HK-2 (cell line): ENCODE results near the gene KCNF1.

Source experiments
- DNase-seq: peaks from one replicate; pipeline ENCODE4 v3.0.0-alpha.2; 2018; ENCODE audit not compliant: unreplicated experiment

The KCNF1 gene

DNA sequence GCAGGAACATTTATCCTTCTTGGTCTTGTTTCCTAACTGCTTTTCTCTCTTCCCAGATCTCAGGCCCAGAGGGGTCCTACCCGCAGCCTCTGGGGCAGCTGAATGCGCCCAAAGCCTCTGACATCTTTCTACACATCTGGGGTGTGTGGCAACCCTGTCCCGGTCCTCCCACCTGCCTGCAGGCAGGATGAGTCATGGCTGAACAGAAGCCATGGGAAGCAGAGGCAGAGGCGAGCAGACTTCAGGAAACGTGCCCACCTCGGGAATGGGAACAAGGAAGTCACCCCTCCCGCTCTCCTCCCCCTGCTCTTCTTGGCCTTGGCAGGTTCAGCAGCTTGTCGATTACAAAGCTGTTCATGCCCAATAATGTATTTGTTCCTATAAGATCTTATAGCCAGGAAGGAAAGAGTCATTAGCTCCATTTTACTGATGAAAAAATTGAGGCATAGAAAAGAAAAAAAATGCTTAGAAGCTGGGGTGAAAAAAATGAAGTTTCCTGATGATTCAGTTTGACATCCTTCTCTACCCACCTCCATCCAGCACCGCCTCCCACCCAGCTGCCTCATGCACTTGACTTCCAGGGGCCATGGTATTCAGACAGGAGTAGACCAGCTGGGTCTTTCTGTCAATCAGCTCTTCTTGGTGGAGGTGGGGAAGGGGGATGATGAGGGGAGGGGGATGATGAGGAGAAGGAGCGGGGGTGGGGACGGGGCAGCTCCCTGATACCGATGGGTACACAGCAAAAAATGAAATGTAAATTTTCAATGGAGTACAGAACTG lies 10.4 kb upstream of the KCNF1 start:
- DNase-seq: no peak

DNA sequence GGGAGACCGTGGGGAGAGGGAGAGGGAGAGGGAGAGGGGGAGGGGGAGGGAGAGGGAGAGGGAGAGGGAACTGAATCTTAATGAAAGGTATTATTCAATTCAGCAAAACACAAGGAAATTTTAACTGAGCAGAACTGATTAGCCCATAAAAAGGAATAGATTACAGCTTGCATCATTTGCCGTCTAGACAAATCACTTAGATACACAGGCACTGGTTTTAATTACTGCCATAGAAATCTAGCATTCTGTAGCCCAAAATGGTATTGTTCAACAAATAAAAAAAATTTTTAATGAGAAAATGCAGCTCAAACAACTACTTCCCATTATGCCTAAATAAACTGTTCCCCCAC lies 7.9 kb upstream of the KCNF1 start:
- no peak for DNase-seq

DNA sequence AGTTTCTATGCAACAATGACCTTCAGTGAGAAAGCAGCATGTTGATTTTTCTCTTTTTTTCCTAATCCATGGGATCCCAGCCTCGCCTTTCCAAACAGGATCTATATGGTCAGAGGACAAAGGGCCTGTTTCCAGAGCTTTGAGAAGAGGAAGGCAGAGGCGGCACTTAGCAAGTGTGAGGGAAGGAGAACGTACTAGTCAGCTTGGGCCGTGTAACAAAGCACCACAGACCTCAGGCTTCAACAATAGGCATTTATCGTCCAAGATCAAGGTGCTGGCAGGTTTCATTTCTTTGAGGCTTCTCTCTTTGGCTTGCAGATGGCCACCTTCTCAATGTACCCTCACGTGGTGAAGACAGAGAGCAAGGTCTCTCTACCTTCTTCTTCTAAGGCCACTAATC lies 7.3 kb upstream of the KCNF1 start:
- no peak for DNase-seq

- no peak for DNase-seq
These were observed 6.5 kb upstream of the KCNF1 start for GRCh38 chr2:10905006-10905861.

DNA sequence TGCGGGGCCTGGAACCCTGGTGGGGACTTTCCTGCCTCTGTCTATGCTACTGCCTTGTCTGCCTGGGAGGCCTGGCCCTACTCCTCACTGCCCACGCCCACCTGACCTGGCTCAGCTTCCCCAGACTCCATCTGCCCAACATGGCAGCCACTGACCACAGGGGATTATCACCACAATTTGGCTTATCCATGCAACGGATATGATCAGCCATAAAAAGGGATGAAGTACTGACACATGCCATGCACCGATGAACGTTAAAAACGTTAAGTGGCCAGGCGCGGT lies 5.9 kb upstream of the KCNF1 start:
- no peak for DNase-seq

GRCh38 chr2:10906926-10907625 lies 4.7 kb upstream of the KCNF1 start:
- DNase-seq: no peak

DNA sequence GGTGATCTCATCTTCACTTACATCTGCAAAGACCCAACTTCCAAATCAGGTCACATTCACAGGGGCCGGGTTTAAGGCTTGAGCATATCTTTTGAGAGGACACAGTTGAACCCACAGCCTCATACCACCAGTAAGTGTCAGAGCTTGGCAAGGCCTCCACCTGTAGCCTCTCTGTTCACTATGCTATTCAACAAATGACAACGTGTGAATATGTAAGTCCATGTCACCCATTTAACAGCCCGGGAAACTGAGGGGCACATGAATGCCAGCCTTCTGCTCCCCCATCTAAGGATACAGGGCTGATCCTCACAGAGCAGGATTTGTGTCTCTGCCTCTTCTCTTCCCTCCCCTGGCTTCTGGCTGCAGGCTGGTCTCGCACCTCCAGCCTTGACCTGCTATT lies 3.5 kb upstream of the KCNF1 start:
- no peak for DNase-seq

DNA sequence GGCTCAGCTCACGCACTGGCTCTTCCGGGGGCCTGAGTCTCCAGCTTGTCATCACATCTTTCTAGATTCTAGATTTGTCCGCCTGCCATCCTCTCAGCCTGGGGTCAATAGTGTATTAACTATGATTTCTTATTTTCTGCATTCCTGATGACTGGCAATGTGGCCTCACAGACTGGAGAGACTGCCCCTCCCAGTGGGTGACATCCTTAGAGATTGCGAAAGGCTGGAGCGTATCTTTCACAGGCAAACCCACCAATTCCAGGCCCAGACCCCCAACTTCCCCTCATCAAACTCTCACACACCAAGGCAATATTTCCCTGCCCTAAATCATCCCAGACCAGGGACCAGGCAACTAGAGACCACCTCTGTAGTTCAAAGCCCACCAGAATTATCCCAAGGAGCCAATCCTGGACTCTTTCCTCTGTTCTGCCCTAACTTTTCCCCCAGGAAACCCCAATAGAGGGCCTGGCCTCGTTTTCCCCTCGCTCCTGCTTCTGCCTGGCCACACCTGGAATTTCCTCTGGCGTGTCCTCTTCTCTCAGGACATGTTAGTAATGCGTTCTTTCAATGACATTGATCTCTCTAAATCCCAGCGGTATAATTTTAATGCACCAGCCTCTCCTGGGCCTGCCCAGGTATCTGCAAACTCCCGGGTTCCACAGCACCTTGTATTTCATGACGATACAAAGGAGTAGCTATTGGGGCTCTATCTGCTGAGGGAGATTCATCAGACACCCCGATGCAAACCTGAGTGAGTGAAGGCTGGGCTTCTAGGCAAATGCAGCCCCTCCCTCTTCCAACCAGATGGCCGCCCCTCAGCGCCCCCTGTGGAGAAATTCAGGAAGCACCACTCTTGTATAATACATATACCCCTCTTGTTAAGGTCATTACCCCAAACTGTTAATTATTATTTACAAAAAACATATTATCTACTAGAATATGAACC lies 2.4 kb upstream of the KCNF1 start:
- no peak for DNase-seq

- DNase-seq: no peak
These were observed 1.8 kb upstream of the KCNF1 start for GRCh38 chr2:10909996-10910341.

DNA sequence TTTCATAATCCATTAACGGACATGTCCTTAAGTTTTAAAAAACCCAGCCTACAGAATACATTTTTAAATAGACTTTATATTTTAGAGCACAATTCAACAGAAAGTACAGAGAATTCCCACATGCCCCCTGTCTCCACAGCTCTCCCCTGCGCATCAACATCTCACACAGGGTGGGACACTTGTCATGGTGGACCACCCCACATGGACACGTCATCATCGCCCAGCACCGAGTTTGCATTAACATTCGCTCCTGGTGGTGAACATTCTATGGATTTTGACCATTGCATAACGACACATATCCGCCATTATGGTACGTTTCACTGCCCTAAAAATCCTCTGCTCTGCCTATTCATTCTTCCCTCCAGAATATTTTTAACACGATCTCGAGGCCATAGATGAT lies 1.1 kb upstream of the KCNF1 start:
- no peak for DNase-seq

GRCh38 chr2:10912076-10912731 lies 470 bp downstream of the KCNF1 start:
- DNase-seq: no peak

GRCh38 chr2:10912796-10913455 lies 1.2 kb downstream of the KCNF1 start:
- DNase-seq: no peak

DNA sequence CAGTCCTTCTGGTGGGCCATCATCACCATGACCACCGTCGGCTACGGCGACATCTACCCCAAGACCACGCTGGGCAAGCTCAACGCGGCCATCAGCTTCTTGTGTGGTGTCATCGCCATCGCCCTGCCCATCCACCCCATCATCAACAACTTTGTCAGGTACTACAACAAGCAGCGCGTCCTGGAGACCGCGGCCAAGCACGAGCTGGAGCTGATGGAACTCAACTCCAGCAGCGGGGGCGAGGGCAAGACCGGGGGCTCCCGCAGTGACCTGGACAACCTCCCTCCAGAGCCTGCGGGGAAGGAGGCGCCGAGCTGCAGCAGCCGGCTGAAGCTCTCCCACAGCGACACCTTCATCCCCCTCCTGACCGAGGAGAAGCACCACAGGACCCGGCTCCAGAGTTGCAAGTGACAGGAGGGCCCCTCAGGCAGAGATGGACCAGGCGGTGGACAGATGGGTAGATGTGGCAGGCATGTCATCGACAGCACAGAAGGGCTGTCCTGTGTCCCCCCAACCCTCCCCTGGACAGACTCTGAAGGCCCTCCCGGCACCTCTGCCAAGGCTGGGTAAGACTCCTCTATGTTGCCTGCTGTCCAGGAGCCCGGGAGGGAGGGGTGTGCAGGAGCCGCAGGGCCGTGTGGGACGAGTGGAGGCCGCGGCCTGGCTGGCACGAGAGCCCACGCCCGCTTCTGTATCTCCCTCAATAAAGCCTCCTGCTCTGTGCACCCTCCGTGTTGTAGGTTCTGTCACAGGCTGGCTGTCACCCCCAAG lies 2.0 kb downstream of the KCNF1 start:
- DNase-seq: no peak

- no peak for DNase-seq
These were observed 2.5 kb downstream of the KCNF1 start for GRCh38 chr2:10914272-10914693.

DNA sequence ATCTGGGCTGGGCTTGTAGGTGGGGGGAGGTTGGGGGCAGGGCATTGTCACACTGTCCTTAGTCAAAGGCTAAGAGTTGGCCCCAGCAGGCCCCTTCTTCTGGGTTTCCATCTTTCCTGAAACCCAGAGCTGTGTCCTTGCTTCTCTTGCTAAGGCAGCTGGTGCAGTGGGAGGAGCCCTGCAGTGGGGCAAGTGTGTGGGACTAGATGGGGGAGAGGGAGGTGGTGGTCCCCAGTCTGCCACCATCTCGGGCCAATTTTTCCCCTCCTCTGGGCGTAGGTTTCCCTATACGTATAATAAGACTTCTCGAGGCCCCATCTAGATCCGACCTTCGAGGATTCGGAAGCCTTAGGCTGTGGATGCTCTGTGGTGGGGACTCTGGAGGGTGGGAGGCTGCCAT lies 3.5 kb downstream of the KCNF1 start:
- DNase-seq: no peak

GRCh38 chr2:10915731-10916276 lies 4.1 kb downstream of the KCNF1 start:
- DNase-seq: no peak

GRCh38 chr2:10916953-10917352 lies 5.2 kb downstream of the KCNF1 start:
- DNase-seq: no peak

- no peak for DNase-seq
These were observed 6.2 kb downstream of the KCNF1 start for GRCh38 chr2:10917927-10918326.

DNA sequence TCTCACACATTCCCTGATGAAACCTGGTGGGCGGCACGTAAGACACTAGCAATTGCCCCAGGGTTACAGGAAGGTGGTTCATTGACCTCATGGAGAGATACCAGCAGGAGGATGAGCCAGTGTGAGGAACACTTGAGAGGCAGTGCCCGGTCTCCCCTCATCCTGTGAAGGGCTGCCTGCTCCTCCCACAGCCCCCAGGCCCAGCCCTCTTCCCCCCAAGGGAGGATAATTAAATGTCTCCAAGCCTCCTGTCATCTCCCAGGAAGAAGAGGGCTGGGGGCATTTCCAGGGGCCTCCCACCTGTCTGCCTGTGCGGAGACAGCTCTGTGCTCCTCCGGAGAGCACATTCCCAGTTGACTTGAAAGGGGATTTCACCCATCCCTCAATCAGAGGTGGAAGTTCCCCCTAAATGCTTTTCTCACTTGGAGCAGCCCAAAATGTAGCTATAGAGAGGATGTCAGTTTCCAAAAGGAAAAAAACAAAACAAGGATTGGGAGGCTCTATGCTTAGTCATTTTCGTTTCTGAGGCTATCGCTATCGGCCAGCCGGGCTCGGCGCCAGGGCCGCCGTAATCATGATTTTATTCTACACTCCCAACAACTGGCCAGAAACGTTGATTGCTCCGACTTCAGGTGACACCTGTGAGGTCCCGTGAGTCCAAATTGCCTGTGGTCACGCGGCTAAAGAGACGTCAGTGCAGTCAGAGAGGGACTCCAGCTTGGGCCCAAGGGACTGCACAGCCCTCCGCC lies 7.1 kb downstream of the KCNF1 start:
- no peak for DNase-seq
